Spleen (tissue), 11 donors: ENCODE measurements around the gene SEMA3F. TPM values are rescaled to one million over a fixed set of nuclear protein-coding genes. Genes with fewer than 3 reads are reported as not detected.

Source experiments
- DNase-seq: peaks from one replicate; pipeline ENCODE4 v3.0.0-alpha.2; 2020
- H3K27ac ChIP-seq, 8 donors: fragments of 200-600 bp; sonication (generic) in 7 of 8; 1 replicate in 4 of 8; 2 replicates in 4 of 8; pipeline versions ENCODE4 v1.5.0 to v1.8.0; 2016 to 2021; ENCODE audit warnings: inconsistent platforms in 4 of 8, mild to moderate bottlenecking in 4 of 8, moderate library complexity in 1 of 8
- H3K27me3 ChIP-seq, 7 donors: fragments of 200-600 bp; sonication (generic) in 6 of 7; replicated peaks in 1 of 7; 1 replicate in 4 of 7; 2 replicates in 3 of 7; pipeline versions ENCODE4 v1.5.0 to v1.8.0; 2016 to 2021; ENCODE audit warnings: inconsistent platforms in 3 of 7, mild to moderate bottlenecking in 1 of 7
- H3K36me3 ChIP-seq, 6 donors: fragments of 200-600 bp; sonication (generic) in 5 of 6; 1 replicate in 4 of 6; 2 replicates in 2 of 6; pipeline versions ENCODE4 v1.5.0 to v1.8.0; 2016 to 2021; ENCODE audit warnings: inconsistent platforms in 2 of 6
- H3K4me1 ChIP-seq, 6 donors: fragments of 200-600 bp; sonication (generic) in 5 of 6; 1 replicate in 3 of 6; 2 replicates in 3 of 6; pipeline versions ENCODE4 v1.5.0 to v1.8.0; 2016 to 2021; ENCODE audit warnings: inconsistent platforms in 3 of 6
- H3K4me3 ChIP-seq, 8 donors: fragments of 200-600 bp; sonication (generic) in 7 of 8; 1 replicate in 4 of 8; 2 replicates in 4 of 8; pipeline versions ENCODE4 v1.5.0 to v1.8.0; 2016 to 2021; ENCODE audit warnings: inconsistent platforms in 4 of 8, mild to moderate bottlenecking in 4 of 8, moderate library complexity in 2 of 8
- H3K9me3 ChIP-seq, 8 donors: fragments of 200-600 bp; sonication (generic) in 7 of 8; 1 replicate in 4 of 8; 2 replicates in 4 of 8; pipeline versions ENCODE4 v1.5.0 to v1.8.0; 2016 to 2021; ENCODE audit warnings: inconsistent platforms in 4 of 8
- POLR2A ChIP-seq, 3 donors: fragments of 450-650 bp; IDR thresholded peaks; one replicate each; pipeline ENCODE4 v1.5.1; 2017; ENCODE audit warnings: antibody characterized with exemption in 3 of 3, mild to moderate bottlenecking in 1 of 3
- POLR2AphosphoS5 ChIP-seq, 3 donors: sonication (generic); formaldehyde crosslinking; IDR thresholded peaks; one replicate each; pipeline ENCODE4 v1.5.1; 2017; ENCODE audit warnings: antibody characterized with exemption in 3 of 3
- WGBS, 5 donors: extraction: QIAGEN DNeasy Blood & Tissue Kit in 3 of 5; methylation state at CpG; one replicate each; pipeline versions ENCODE4 v1.1.5 to v1.1.7; 2013 to 2018; 5-methylcytosine and 5-hydroxymethylcytosine counted together
- intact Hi-C: fragments of 100-400 bp; cut with DNase I; formaldehyde crosslinking; loops from one replicate; pipeline ENCODE4 v1.15.0; 2023; ENCODE audit warnings: low total_unique reads
- polyA plus RNA-seq, 3 donors: library from polyadenylated mRNA; stranded (reverse); fragments of 200-250 nt; gene quantifications; one replicate each; pipeline ENCODE4 v1.2.1, GENCODE V29; 2013
- total RNA-seq, 7 donors: library from RNA; depleted of rRNA in 3 of 7; stranded (reverse); fragments of >200 nt in 3 of 7; fragmentation: NEBNext Ultra II Directional in 4 of 7; extraction: Animal tissue kit (Norgen Biotek cat#: 25700) in 4 of 7; gene quantifications; one replicate each; pipeline versions ENCODE4 v1.1.0 to v1.2.1, GENCODE V29; 2016 to 2021
- TF ChIP-seq, protein P1 (sequence below), 11 experiments: fragments of 200-600 bp in 7 of 11; fragments of 450-650 bp in 4 of 11; sonication (generic) in 4 of 11; IDR thresholded peaks in 8 of 11; conservative IDR thresholded peaks in 3 of 11; 1 replicate in 7 of 11; 2 replicates in 4 of 11; pipeline versions ENCODE4 v1.4.0 to v1.8.0; 2016 to 2021; ENCODE audit warnings: antibody characterized with exemption in 11 of 11, inconsistent platforms in 4 of 11, mild to moderate bottlenecking in 1 of 11
- donor health status: healthy with polysubstance abuse.
- donor health status: DM: no; HTN: no; CAD: no; lungs with moderate emphysema.
- donor health status: DM: no; HTN: no; CAD: no.
- donor health status: Bipolar disorder and iron deficiency.
- donor health status: healthy.
- donor health status: DM: no; HTN: no; CAD: no.
- donor health status: DM: yes; HTN: yes; CAD: no.

Gene SEMA3F
- total and polyA plus RNA-seq, 10 donors = 16.9 to 205 (median 77.9) TPM

GRCh38 chr3:50213373-50213772 is 58.2 kb downstream of the SEMA3F start:
- Histone ChIP-seq H3K4me3 (no peak overlapping the region), H3K27me3 (peaks cover 0 to 5% (median 0%) of the 10 kb centered on the region in 7 donors), H3K27ac (no peak overlapping the region), H3K36me3 (no peaks in the 10 kb centered on the region), H3K9me3 (no peaks in the 10 kb centered on the region), H3K4me1 (no peaks in the 10 kb centered on the region)
- DNase-seq = no peak
- intact Hi-C loops = no loop called here
- WGBS, 5 donors = 80 to 94% (median 87%) methylated on average over 6 to 12 of the region's 12 CpGs
- TF ChIP-seq POLR2A (IDR thresholded peaks at IDR 0.05) = no peak
- no peak for TF ChIP-seq POLR2AphosphoS5 (IDR thresholded peaks at IDR 0.05)
- TF ChIP-seq, protein P1, sequence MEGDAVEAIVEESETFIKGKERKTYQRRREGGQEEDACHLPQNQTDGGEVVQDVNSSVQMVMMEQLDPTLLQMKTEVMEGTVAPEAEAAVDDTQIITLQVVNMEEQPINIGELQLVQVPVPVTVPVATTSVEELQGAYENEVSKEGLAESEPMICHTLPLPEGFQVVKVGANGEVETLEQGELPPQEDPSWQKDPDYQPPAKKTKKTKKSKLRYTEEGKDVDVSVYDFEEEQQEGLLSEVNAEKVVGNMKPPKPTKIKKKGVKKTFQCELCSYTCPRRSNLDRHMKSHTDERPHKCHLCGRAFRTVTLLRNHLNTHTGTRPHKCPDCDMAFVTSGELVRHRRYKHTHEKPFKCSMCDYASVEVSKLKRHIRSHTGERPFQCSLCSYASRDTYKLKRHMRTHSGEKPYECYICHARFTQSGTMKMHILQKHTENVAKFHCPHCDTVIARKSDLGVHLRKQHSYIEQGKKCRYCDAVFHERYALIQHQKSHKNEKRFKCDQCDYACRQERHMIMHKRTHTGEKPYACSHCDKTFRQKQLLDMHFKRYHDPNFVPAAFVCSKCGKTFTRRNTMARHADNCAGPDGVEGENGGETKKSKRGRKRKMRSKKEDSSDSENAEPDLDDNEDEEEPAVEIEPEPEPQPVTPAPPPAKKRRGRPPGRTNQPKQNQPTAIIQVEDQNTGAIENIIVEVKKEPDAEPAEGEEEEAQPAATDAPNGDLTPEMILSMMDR (IDR thresholded peaks at IDR 0.05 in 8 of 11, conservative IDR thresholded peaks at IDR 0.05 in 3 of 11) = no peak

- Histone ChIP-seq H3K27me3 (no peaks in the 10 kb centered on the region), H3K9me3 (no peaks in the 10 kb centered on the region), H3K4me1 (no peaks in the 10 kb centered on the region), H3K36me3 (no peaks in the 10 kb centered on the region), H3K27ac (no peak overlapping the region), H3K4me3 (no peak overlapping the region)
- DNase-seq = no peak
- intact Hi-C loops = no loop called here
- WGBS, 5 donors = 80 to 85% (median 82%) methylated on average over 6 to 10 of the region's 10 CpGs
- no peak for TF ChIP-seq POLR2AphosphoS5 (IDR thresholded peaks at IDR 0.05)
- TF ChIP-seq POLR2A (IDR thresholded peaks at IDR 0.05) = no peak
- TF ChIP-seq, protein P1 (IDR thresholded peaks at IDR 0.05 in 8 of 11, conservative IDR thresholded peaks at IDR 0.05 in 3 of 11) = no peak
Measured at GRCh38 chr3:50214824-50215223, 59.7 kb downstream of the SEMA3F start.

DNA sequence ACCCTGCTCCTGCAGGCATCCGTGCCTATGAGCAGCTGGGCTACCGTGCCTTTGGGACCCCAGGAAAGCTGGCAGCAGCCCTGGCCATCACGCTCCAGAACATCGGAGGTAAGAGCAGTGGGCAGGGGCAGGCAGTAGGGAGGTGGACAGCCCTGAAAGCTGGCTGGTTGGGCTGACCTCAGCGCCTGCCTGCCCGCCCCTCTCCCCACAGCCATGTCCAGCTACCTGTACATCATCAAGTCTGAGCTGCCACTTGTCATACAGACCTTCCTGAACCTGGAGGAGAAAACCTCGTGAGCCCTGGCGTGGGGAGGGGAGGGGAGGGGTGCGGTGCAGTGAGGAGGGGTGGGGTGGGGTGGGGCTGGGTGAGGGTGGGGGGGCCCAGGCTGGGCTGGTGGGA is 60.4 kb downstream of the SEMA3F start:
- no peaks in the 10 kb centered on the region for H3K9me3 ChIP-seq
- intact Hi-C loops = no loop called here
- WGBS, 5 donors = 74 to 86% (median 76%) methylated on average over 6 to 9 of the region's 9 CpGs
- TF ChIP-seq POLR2A (IDR thresholded peaks at IDR 0.05) = no peak
- no peak for TF ChIP-seq POLR2AphosphoS5 (IDR thresholded peaks at IDR 0.05)
- TF ChIP-seq, protein P1 (IDR thresholded peaks at IDR 0.05 in 8 of 11, conservative IDR thresholded peaks at IDR 0.05 in 3 of 11) = no peak
- no peak for DNase-seq
- no peak overlapping the region for H3K4me3 ChIP-seq
- no peaks in the 10 kb centered on the region for H3K36me3 ChIP-seq
- no peak overlapping the region for H3K27ac ChIP-seq
- H3K4me1 ChIP-seq = peaks cover 0 to under 1% (median 0%) of the 10 kb centered on the region in 6 donors
- H3K27me3 ChIP-seq = no peaks in the 10 kb centered on the region

DNA sequence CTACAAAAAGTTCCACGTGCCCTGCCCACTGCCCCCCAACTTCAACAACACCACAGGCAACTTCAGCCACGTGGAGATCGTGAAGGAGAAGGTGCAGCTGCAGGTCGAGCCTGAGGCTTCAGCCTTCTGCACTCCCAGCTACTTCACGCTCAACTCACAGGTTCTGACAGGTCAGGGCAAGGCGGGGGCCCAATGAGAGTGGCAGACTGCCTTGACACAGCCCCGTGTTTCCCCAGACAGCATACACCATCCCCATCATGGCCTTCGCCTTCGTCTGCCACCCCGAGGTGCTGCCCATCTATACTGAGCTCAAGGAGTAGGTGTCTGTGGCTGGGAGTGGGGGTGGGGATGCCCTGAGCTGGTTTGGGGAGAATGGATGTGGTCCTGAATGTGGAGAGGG is 62.6 kb downstream of the SEMA3F start:
- H3K27me3 ChIP-seq = no peaks in the 10 kb centered on the region
- H3K4me3 ChIP-seq = no peak overlapping the region
- H3K9me3 ChIP-seq = no peaks in the 10 kb centered on the region
- H3K27ac ChIP-seq = no peak overlapping the region
- TF ChIP-seq, protein P1 (IDR thresholded peaks at IDR 0.05 in 8 of 11, conservative IDR thresholded peaks at IDR 0.05 in 3 of 11) = no peak
- TF ChIP-seq POLR2AphosphoS5 (IDR thresholded peaks at IDR 0.05) = no peak
- TF ChIP-seq POLR2A (IDR thresholded peaks at IDR 0.05) = no peak
- WGBS, 5 donors = 73 to 87% (median 80%) methylated on average over 10 of the region's 10 CpGs
- intact Hi-C loops = no loop called here
- H3K4me1 ChIP-seq = peaks cover 0 to 11% (median 0%) of the 10 kb centered on the region in 6 donors
- no peak for DNase-seq
- no peaks in the 10 kb centered on the region for H3K36me3 ChIP-seq
